ENCODE data around the gene NRSN2. TPM values are rescaled to one million over a fixed set of nuclear protein-coding genes. Genes with fewer than 3 reads are reported as not detected.

NRSN2 gene
- total and polyA plus RNA-seq, 2 of the 4 experiments (the other 2 are of a cell fraction): 9.9 to 101 TPM

DNA sequence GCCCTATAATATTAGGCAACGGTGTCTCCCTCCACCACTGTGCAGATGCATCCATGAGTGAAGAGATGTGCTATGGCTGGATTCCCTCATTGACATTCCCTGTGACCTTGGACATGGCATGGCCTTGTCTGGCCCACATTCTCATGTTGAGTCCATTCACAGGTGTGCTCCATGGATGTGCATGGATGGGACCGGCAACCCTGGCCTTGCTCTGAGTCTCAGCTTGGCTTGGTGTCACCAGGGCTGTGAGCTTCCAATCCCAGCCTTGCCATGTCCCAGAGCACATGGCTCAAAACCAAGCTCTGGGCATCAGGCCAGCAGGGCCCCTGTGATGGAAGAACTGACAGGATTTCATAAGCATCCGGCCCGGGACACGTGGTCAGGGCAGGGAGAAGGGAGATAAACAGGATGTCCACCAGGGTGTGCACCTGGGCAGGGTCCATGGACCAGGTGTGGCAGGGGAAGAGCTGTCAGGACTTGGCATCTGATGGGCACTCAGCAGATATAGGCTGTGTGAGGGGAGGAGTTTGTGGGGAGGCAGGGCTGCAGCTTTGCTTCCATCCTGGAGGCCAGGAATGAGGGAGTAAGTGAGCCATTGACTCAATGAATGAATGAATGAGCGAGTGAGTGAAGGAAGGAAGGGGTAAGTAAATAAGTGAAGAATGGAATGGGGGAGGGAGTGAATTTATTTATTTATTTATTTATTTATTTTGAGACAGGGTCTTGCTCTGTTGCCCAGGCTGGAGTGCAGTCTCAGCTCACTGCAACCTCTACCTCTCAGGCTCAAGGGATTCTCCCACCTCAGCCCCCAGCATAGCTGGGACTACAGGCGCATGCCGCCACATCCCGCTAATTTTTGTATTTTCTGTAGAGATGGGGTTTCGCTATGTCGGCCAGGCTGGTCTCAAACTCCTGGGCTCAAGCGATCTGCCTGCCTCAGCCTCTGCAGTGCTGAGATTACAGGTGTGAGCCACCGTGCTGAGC, 15.7 kb downstream of the NRSN2 start:
- CTCF ChIA-PET: interaction anchor here (0.9 to 1.4 kb wide), 3 partner anchors 8 to 80 kb away, joined by 3 to 9 read pairs (median 4); no protein-coding TSS in a partner anchor
- POLR2A ChIA-PET (ENCODE audit: unreplicated experiment): no interaction called here
- H4K5ac ChIP-seq (ENCODE audit: low read depth, low read length): peak overlapping the region; percentile 23; the same call in 1 of the 2 replicates
- H4K91ac ChIP-seq (ENCODE audit: insufficient read depth, low read depth, low read length): peak overlapping the region; percentile 88
- H3K56ac ChIP-seq (ENCODE audit: extremely low read depth, insufficient read depth, low read length): no peak overlapping the region; the same call in 1 of the 2 replicates
- DNase-seq (peak; percentile 83), ATAC-seq (ENCODE audit: low read depth) (peak; percentile 25; the same call in 1 of the 2 replicates)
- BruUV-seq (replicated peaks): no TSS peak
- H4K20me1 ChIP-seq (ENCODE audit: insufficient read depth, low read length): no peaks in the 10 kb centered on the region
- H3K27ac ChIP-seq (ENCODE audit: insufficient read depth, low read length): peak overlapping the region; percentile 15; the same call in 1 of the 2 replicates
- no peaks in the 10 kb centered on the region for H3K9me3 ChIP-seq (ENCODE audit: control insufficient read depth, insufficient read depth, low read length)
- peak overlapping the region; percentile 97 for H2BK120ac ChIP-seq (ENCODE audit: low read depth, low read length)
- peak overlapping the region; percentile 95; the same call in 2 of the 3 replicates for H2BK15ac ChIP-seq (ENCODE audit: low read depth, low read length)
- H3K23ac ChIP-seq (ENCODE audit: low read depth, low read length): peak overlapping the region; percentile 81
- H3K4ac ChIP-seq (ENCODE audit: low read depth, low read length): peak overlapping the region; percentile 99
- peak overlapping the region; percentile 45 for H3K18ac ChIP-seq (ENCODE audit: low read depth, low read length)
- H2AK9ac ChIP-seq (replicated peaks; ENCODE audit: low read depth, low read length, poor library complexity): peak overlapping the region; percentile 96
- peak overlapping the region; percentile 30 for H2BK5ac ChIP-seq (ENCODE audit: low read depth, low read length, poor library complexity, severe bottlenecking)
- dilution Hi-C loops (cut with HindIII; ENCODE audit: low sequenced_read_pairs, unreplicated experiment) (no loop called here), intact Hi-C loops (cut with micrococcal nuclease) (no loop called here), in situ Hi-C loops (cut with MboI; ENCODE audit: low sequenced_read_pairs) (no loop called here)
- 38 to 100% methylated on average over 1 to 4 of the region's 13 CpGs for whole genome bisulfite sequencing, 2 experiments (ENCODE audit: extremely low coverage in 2 of 2, insufficient read length in 1 of 2)
- H3K4me1 ChIP-seq (ENCODE audit: control insufficient read depth, insufficient read depth, low read length): peaks cover 26% of the 10 kb centered on the region
- H4K8ac ChIP-seq (ENCODE audit: low read depth in 2 of 2, low read length in 2 of 2): peak overlapping the region; percentile 24 to 93
- peak overlapping the region; percentile 100 for H2AK5ac ChIP-seq (ENCODE audit: low read depth, low read length)
- H3K9me1 ChIP-seq (ENCODE audit: insufficient read depth, low read length): peaks cover 14% of the 10 kb centered on the region
- H3K14ac ChIP-seq (replicated peaks; ENCODE audit: low read depth, low read length): peak overlapping the region; percentile 91
- no peak overlapping the region for H3K4me2 ChIP-seq (ENCODE audit: low read depth, low read length)
- H2BK20ac ChIP-seq (ENCODE audit: low read depth, low read length): peak overlapping the region; percentile 92
- no peak overlapping the region for H3K9ac ChIP-seq (ENCODE audit: low read depth, low read length)
- no peaks in the 10 kb centered on the region; a peak in 1 of 4 replicates for H3K79me1 ChIP-seq (ENCODE audit: low read depth in 1 of 2, low read length in 2 of 2)
- H3K4me3 ChIP-seq (ENCODE audit: insufficient read depth, low read depth, low read length): no peak overlapping the region
- H2AFZ ChIP-seq (replicated peaks; ENCODE audit: low read length, poor library complexity): peak overlapping the region; percentile 84
- H3K27me3 ChIP-seq (ENCODE audit: control insufficient read depth, insufficient read depth, low read length): no peaks in the 10 kb centered on the region
- H3K36me3 ChIP-seq (ENCODE audit: control insufficient read depth, insufficient read depth, low read length): no peaks in the 10 kb centered on the region
- TF ChIP-seq CEBPB (IDR thresholded peaks at IDR 0.05; ENCODE audit: low read depth, low read length) (peak; percentile 83), MXI1 (IDR thresholded peaks at IDR 0.05; ENCODE audit: borderline replicate concordance, low read depth, low read length) (peak; percentile 79; the same call in 1 of the 2 replicates), RCOR1 (IDR thresholded peaks at IDR 0.05; ENCODE audit: insufficient replicate concordance, low read length) (no peak), CHD1 (IDR thresholded peaks at IDR 0.05; ENCODE audit: low read depth, low read length) (no peak), RFX5 (IDR thresholded peaks at IDR 0.05; ENCODE audit: low read depth, low read length) (no peak), NFE2L2 (IDR thresholded peaks at IDR 0.05; ENCODE audit: low read depth, low read length) (no peak), SMC3 (IDR thresholded peaks at IDR 0.05; ENCODE audit: low read depth, low read length) (0 out of 2 replicates have a peak, but pooled peaks have one; percentile 23), POLR2A (IDR thresholded peaks at IDR 0.05; ENCODE audit: low read depth, low read length) (no peak), BHLHE40 (IDR thresholded peaks at IDR 0.05; ENCODE audit: low read depth, low read length) (no peak), MAFK (IDR thresholded peaks at IDR 0.05; ENCODE audit: low read depth, low read length) (no peak), MAZ (IDR thresholded peaks at IDR 0.05; ENCODE audit: borderline replicate concordance, low read depth, low read length) (no peak), RAD21 (IDR thresholded peaks at IDR 0.05; ENCODE audit: low read length) (peak; percentile 36; the same call in 1 of the 2 replicates), FOS (IDR thresholded peaks at IDR 0.05; ENCODE audit: low read depth, low read length) (no peak)
- TF ChIP-seq, protein P1, sequence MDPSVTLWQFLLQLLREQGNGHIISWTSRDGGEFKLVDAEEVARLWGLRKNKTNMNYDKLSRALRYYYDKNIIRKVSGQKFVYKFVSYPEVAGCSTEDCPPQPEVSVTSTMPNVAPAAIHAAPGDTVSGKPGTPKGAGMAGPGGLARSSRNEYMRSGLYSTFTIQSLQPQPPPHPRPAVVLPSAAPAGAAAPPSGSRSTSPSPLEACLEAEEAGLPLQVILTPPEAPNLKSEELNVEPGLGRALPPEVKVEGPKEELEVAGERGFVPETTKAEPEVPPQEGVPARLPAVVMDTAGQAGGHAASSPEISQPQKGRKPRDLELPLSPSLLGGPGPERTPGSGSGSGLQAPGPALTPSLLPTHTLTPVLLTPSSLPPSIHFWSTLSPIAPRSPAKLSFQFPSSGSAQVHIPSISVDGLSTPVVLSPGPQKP (IDR thresholded peaks at IDR 0.05; ENCODE audit: borderline replicate concordance, low read depth, low read length): no peak
- TF ChIP-seq, protein P2, sequence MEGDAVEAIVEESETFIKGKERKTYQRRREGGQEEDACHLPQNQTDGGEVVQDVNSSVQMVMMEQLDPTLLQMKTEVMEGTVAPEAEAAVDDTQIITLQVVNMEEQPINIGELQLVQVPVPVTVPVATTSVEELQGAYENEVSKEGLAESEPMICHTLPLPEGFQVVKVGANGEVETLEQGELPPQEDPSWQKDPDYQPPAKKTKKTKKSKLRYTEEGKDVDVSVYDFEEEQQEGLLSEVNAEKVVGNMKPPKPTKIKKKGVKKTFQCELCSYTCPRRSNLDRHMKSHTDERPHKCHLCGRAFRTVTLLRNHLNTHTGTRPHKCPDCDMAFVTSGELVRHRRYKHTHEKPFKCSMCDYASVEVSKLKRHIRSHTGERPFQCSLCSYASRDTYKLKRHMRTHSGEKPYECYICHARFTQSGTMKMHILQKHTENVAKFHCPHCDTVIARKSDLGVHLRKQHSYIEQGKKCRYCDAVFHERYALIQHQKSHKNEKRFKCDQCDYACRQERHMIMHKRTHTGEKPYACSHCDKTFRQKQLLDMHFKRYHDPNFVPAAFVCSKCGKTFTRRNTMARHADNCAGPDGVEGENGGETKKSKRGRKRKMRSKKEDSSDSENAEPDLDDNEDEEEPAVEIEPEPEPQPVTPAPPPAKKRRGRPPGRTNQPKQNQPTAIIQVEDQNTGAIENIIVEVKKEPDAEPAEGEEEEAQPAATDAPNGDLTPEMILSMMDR (conservative IDR thresholded peaks at IDR 0.05; ENCODE audit: low read depth, low read length): peak; percentile 45

Data from IMR-90 (cell line).